Prostate gland (tissue), 2 donors: ENCODE results near the gene FAM186B.

Experiments
- POLR2A ChIP-seq: fragments of 450-650 bp; IDR thresholded peaks from one replicate; pipeline ENCODE4 v1.6.1; 2016; ENCODE audit warnings: antibody characterized with exemption, mild to moderate bottlenecking
- TF ChIP-seq, protein P1 (sequence below), 4 experiments: fragments of 200-600 bp in 2 of 4; fragments of 450-650 bp in 2 of 4; sonication (generic) in 2 of 4; IDR thresholded peaks; 1 replicate in 3 of 4; 2 replicates in 1 of 4; pipeline ENCODE4 v1.5.1; 2016 to 2019; ENCODE audit warnings: antibody characterized with exemption in 4 of 4, mild to moderate bottlenecking in 2 of 4, moderate library complexity in 2 of 4

DNA sequence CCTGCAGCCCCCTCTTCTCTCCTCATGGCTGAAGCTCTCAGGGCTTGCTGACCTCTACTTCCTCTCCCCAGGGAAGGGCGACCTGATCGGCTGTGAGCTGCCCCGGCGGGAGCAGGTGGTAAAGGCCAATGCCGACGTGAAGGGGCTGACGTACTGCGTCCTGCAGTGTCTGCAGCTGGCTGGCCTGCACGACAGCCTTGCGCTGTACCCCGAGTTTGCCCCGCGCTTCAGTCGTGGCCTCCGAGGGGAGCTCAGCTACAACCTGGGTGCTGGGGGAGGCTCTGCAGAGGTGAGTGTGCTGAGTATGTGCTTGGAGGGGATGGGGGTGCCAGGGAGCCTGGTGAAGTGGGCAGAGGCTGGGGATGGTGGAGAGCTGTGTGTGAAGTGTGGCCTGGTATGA, 51.2 kb downstream of the FAM186B start:
- TF ChIP-seq, protein P1, sequence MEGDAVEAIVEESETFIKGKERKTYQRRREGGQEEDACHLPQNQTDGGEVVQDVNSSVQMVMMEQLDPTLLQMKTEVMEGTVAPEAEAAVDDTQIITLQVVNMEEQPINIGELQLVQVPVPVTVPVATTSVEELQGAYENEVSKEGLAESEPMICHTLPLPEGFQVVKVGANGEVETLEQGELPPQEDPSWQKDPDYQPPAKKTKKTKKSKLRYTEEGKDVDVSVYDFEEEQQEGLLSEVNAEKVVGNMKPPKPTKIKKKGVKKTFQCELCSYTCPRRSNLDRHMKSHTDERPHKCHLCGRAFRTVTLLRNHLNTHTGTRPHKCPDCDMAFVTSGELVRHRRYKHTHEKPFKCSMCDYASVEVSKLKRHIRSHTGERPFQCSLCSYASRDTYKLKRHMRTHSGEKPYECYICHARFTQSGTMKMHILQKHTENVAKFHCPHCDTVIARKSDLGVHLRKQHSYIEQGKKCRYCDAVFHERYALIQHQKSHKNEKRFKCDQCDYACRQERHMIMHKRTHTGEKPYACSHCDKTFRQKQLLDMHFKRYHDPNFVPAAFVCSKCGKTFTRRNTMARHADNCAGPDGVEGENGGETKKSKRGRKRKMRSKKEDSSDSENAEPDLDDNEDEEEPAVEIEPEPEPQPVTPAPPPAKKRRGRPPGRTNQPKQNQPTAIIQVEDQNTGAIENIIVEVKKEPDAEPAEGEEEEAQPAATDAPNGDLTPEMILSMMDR (IDR thresholded peaks at IDR 0.05), result no peak
- TF ChIP-seq POLR2A, result no peak
